ENCODE data around the gene MIA3. TPM values are rescaled to one million over a fixed set of nuclear protein-coding genes. Genes with fewer than 3 reads are reported as not detected.

Gene MIA3
- total and polyA plus RNA-seq, 4 experiments from 2014 or later: 42.0 to 124 (median 97.2) TPM

- ChIA-PET POLR2A (ENCODE audit: partially characterized antibody) (interaction anchor here (0.8 to 3.5 kb wide), 13 partner anchors 10 to 1202 kb away, joined by 3 to 76 read pairs (median 12); partner anchors contain the start of genes AIDA, BROX, DUSP10 and MIA3), CTCF (ENCODE audit: partially characterized antibody) (interaction anchor here (0.9 to 2.8 kb wide), 5 partner anchors 10 to 179 kb away, joined by 4 to 18 read pairs (median 12); no protein-coding TSS in a partner anchor)
These were observed 26.2 kb downstream of the MIA3 start for GRCh38 chr1:222643938-222644635.

GRCh38 chr1:222644636-222644980 lies 26.7 kb downstream of the MIA3 start:
- H3K27me3 ChIP-seq (ENCODE audit: insufficient read depth, low read length): no peaks in the 10 kb centered on the region
- no peaks in the 10 kb centered on the region for H3K9me3 ChIP-seq (ENCODE audit: control insufficient read depth in 1 of 2, low read length in 2 of 2)
- H3K9me3 Mint-ChIP-seq: no peaks in the 10 kb centered on the region
- H3K4me1 Mint-ChIP-seq: peaks cover 16 to 36% (median 28%) of the 10 kb centered on the region in 4 donors
- H3K36me3 Mint-ChIP-seq: peaks cover 15 to 37% of the 10 kb centered on the region in 2 donors
- H3K36me3 ChIP-seq (ENCODE audit: insufficient read depth, low read length): peaks cover 4% of the 10 kb centered on the region
- H3K4me1 ChIP-seq (ENCODE audit: insufficient read depth, low read length): peaks cover 32% of the 10 kb centered on the region
- intact Hi-C loops (cut with micrococcal nuclease): loop anchor here (1.0 to 5.0 kb wide), 7 partner anchors 10 to 1207 kb away; partner anchors contain the start of genes AIDA, BROX, DUSP10 and TAF1A
- peak overlapping the region; percentile 90 to 100 (median 100) for H3K4me3 Mint-ChIP-seq
- no peaks in the 10 kb centered on the region for H3K27me3 Mint-ChIP-seq
- peak overlapping the region; percentile 97 to 100 (median 99) for H3K27ac Mint-ChIP-seq
- POLR2A ChIA-PET (ENCODE audit: partially characterized antibody): interaction anchor here (0.8 to 3.5 kb wide), 12 partner anchors 9 to 903 kb away, joined by 3 to 76 read pairs (median 14); partner anchors contain the start of genes AIDA, BROX, DUSP10 and MIA3
- H3K4me3 ChIP-seq (ENCODE audit: low read length in 2 of 2): peak overlapping the region; percentile 94 to 100
- DNase-seq: peak in 1 of 5 donors; percentile 79
- H3K27ac ChIP-seq (ENCODE audit: low read depth, low read length): peak overlapping the region; percentile 98
- CTCF ChIA-PET (ENCODE audit: partially characterized antibody): interaction anchor here (0.6 to 2.8 kb wide), 6 partner anchors 9 to 180 kb away, joined by 4 to 18 read pairs (median 8); no protein-coding TSS in a partner anchor

More at GRCh38 chr1:222643938-222644635, 26.2 kb downstream of the MIA3 start:
- H3K4me1 Mint-ChIP-seq: peaks cover 16 to 36% (median 28%) of the 10 kb centered on the region in 4 donors
- H3K27ac ChIP-seq (ENCODE audit: low read depth, low read length): peak overlapping the region; percentile 98
- H3K9me3 ChIP-seq (ENCODE audit: control insufficient read depth in 1 of 2, low read length in 2 of 2): no peaks in the 10 kb centered on the region
- H3K36me3 ChIP-seq (ENCODE audit: insufficient read depth, low read length): peaks cover 4% of the 10 kb centered on the region
- peak overlapping the region; percentile 90 to 100 (median 100) for H3K4me3 Mint-ChIP-seq
- peak; percentile 96 to 99 (median 97) for DNase-seq
- peaks cover 20 to 37% of the 10 kb centered on the region in 2 donors for H3K36me3 Mint-ChIP-seq
- H3K27ac Mint-ChIP-seq: peak overlapping the region; percentile 97 to 100 (median 99)
- H3K9me3 Mint-ChIP-seq: no peaks in the 10 kb centered on the region
- intact Hi-C loops (cut with micrococcal nuclease): loop anchor here (1.0 to 5.0 kb wide), 7 partner anchors 10 to 1207 kb away; partner anchors contain the start of genes AIDA, BROX, DUSP10 and TAF1A
- peaks cover 32% of the 10 kb centered on the region for H3K4me1 ChIP-seq (ENCODE audit: insufficient read depth, low read length)
- H3K27me3 Mint-ChIP-seq: no peaks in the 10 kb centered on the region
- no peaks in the 10 kb centered on the region for H3K27me3 ChIP-seq (ENCODE audit: insufficient read depth, low read length)
- peak overlapping the region; percentile 94 to 100 for H3K4me3 ChIP-seq (ENCODE audit: low read length in 2 of 2)

GRCh38 chr1:222652676-222653075 lies 34.8 kb downstream of the MIA3 start:
- CTCF ChIA-PET (ENCODE audit: partially characterized antibody): interaction anchor here (1.4 to 3.2 kb wide), 2 partner anchors 18 to 60 kb away, joined by 3 to 13 read pairs; no protein-coding TSS in a partner anchor
- H3K36me3 Mint-ChIP-seq: peaks cover 59 to 78% of the 10 kb centered on the region in 2 donors
- peak overlapping the region in 1 of 8 donors; percentile 7 for H3K4me3 Mint-ChIP-seq
- peak overlapping the region; percentile 15 to 98 (median 90) for H3K27ac Mint-ChIP-seq
- peaks cover 63% of the 10 kb centered on the region for H3K36me3 ChIP-seq (ENCODE audit: insufficient read depth, low read length)
- no peaks in the 10 kb centered on the region for H3K27me3 ChIP-seq (ENCODE audit: insufficient read depth, low read length)
- H3K4me3 ChIP-seq (ENCODE audit: low read length in 2 of 2): no peak overlapping the region
- H3K4me1 ChIP-seq (ENCODE audit: insufficient read depth, low read length): peaks cover 32% of the 10 kb centered on the region
- no peaks in the 10 kb centered on the region for H3K9me3 Mint-ChIP-seq
- H3K9me3 ChIP-seq (ENCODE audit: control insufficient read depth in 1 of 2, low read length in 2 of 2): no peaks in the 10 kb centered on the region
- no peaks in the 10 kb centered on the region for H3K27me3 Mint-ChIP-seq
- intact Hi-C loops (cut with micrococcal nuclease): no loop called here
- H3K27ac ChIP-seq (ENCODE audit: low read depth, low read length): peak overlapping the region; percentile 67
- peaks cover 37 to 59% (median 44%) of the 10 kb centered on the region in 4 donors for H3K4me1 Mint-ChIP-seq
- DNase-seq: no peak
- POLR2A ChIA-PET (ENCODE audit: partially characterized antibody): interaction anchor here (1.5 to 4.7 kb wide), 2 partner anchors 8 to 60 kb away, joined by 6 to 45 read pairs; partner anchors contain the start of genes AIDA and BROX

- peak overlapping the region; percentile 67 for H3K27ac ChIP-seq (ENCODE audit: low read depth, low read length)
- Mint-ChIP-seq H3K4me1 (peaks cover 34 to 59% (median 45%) of the 10 kb centered on the region in 4 donors), H3K9me3 (no peaks in the 10 kb centered on the region), H3K36me3 (peaks cover 60 to 79% of the 10 kb centered on the region in 2 donors), H3K27ac (peak overlapping the region; percentile 90 to 98 (median 95)), H3K27me3 (no peaks in the 10 kb centered on the region), H3K4me3 (peak overlapping the region in 1 of 8 donors; percentile 73)
- ChIA-PET POLR2A (ENCODE audit: partially characterized antibody) (interaction anchor here (1.5 to 4.7 kb wide), 2 partner anchors 9 to 60 kb away, joined by 6 to 45 read pairs (median 14); partner anchors contain the start of genes AIDA and BROX), CTCF (ENCODE audit: partially characterized antibody) (interaction anchor here (1.5 to 3.2 kb wide), 4 partner anchors 9 to 188 kb away, joined by 3 to 14 read pairs (median 8); no protein-coding TSS in a partner anchor)
- H3K36me3 ChIP-seq (ENCODE audit: insufficient read depth, low read length): peaks cover 65% of the 10 kb centered on the region
- peak in 1 of 5 donors; percentile 34 for DNase-seq
- H3K4me1 ChIP-seq (ENCODE audit: insufficient read depth, low read length): peaks cover 32% of the 10 kb centered on the region
- no peaks in the 10 kb centered on the region for H3K27me3 ChIP-seq (ENCODE audit: insufficient read depth, low read length)
- H3K4me3 ChIP-seq (ENCODE audit: low read length in 2 of 2): no peak overlapping the region
- no peaks in the 10 kb centered on the region for H3K9me3 ChIP-seq (ENCODE audit: control insufficient read depth in 1 of 2, low read length in 2 of 2)
- intact Hi-C loops (cut with micrococcal nuclease): no loop called here
These were observed 35.4 kb downstream of the MIA3 start for GRCh38 chr1:222653178-222653827.

- H3K4me1 Mint-ChIP-seq: peaks cover 33 to 55% (median 46%) of the 10 kb centered on the region in 4 donors
These were observed 37.0 kb downstream of the MIA3 start for GRCh38 chr1:222654849-222655248.

GRCh38 chr1:222656391-222657155 lies 38.7 kb downstream of the MIA3 start:
- Mint-ChIP-seq H3K4me1 (peaks cover 33 to 58% (median 47%) of the 10 kb centered on the region in 4 donors), H3K4me3 (peak overlapping the region in 3 of 8 donors; percentile 15 to 42 (median 39))
- POLR2A ChIA-PET (ENCODE audit: partially characterized antibody): interaction anchor here (0.6 to 4.7 kb wide), 5 partner anchors 9 to 56 kb away, joined by 3 to 45 read pairs (median 6); partner anchors contain the start of genes AIDA and BROX

More at GRCh38 chr1:222654849-222655248, 37.0 kb downstream of the MIA3 start:
- Histone ChIP-seq H3K9me3 (ENCODE audit: control insufficient read depth in 1 of 2, low read length in 2 of 2) (no peaks in the 10 kb centered on the region), H3K27ac (ENCODE audit: low read depth, low read length) (peak overlapping the region; percentile 67), H3K27me3 (ENCODE audit: insufficient read depth, low read length) (no peaks in the 10 kb centered on the region), H3K36me3 (ENCODE audit: insufficient read depth, low read length) (peaks cover 79% of the 10 kb centered on the region), H3K4me3 (ENCODE audit: low read length in 2 of 2) (no peak overlapping the region), H3K4me1 (ENCODE audit: insufficient read depth, low read length) (peaks cover 32% of the 10 kb centered on the region)
- intact Hi-C loops (cut with micrococcal nuclease): loop anchor here (1.0 kb wide), 2 partner anchors 11 to 58 kb away; no protein-coding TSS in a partner anchor
- Mint-ChIP-seq H3K27me3 (no peaks in the 10 kb centered on the region), H3K36me3 (peaks cover 67 to 87% of the 10 kb centered on the region in 2 donors), H3K9me3 (no peaks in the 10 kb centered on the region), H3K4me3 (peak overlapping the region; percentile 37 to 76 (median 60)), H3K27ac (peak overlapping the region; percentile 90 to 98 (median 95))
- DNase-seq: peak; percentile 80 to 92 (median 87)
- POLR2A ChIA-PET (ENCODE audit: partially characterized antibody): interaction anchor here (0.9 to 4.7 kb wide), 5 partner anchors 10 to 709 kb away, joined by 3 to 45 read pairs (median 4); partner anchors contain the start of genes AIDA, BROX and SUSD4
- CTCF ChIA-PET (ENCODE audit: partially characterized antibody): interaction anchor here (0.9 to 3.2 kb wide), 9 partner anchors 10 to 190 kb away, joined by 3 to 14 read pairs (median 4); partner anchors contain the start of genes AIDA and BROX

More at GRCh38 chr1:222656391-222657155, 38.7 kb downstream of the MIA3 start:
- Mint-ChIP-seq H3K9me3 (no peaks in the 10 kb centered on the region), H3K27ac (peak overlapping the region; percentile 87 to 98 (median 92)), H3K36me3 (peaks cover 73 to 89% of the 10 kb centered on the region in 2 donors), H3K27me3 (no peaks in the 10 kb centered on the region)
- Histone ChIP-seq H3K36me3 (ENCODE audit: insufficient read depth, low read length) (peaks cover 82% of the 10 kb centered on the region), H3K27ac (ENCODE audit: low read depth, low read length) (peak overlapping the region; percentile 49), H3K9me3 (ENCODE audit: control insufficient read depth in 1 of 2, low read length in 2 of 2) (no peaks in the 10 kb centered on the region), H3K27me3 (ENCODE audit: insufficient read depth, low read length) (no peaks in the 10 kb centered on the region), H3K4me1 (ENCODE audit: insufficient read depth, low read length) (peaks cover 32% of the 10 kb centered on the region), H3K4me3 (ENCODE audit: low read length in 2 of 2) (no peak overlapping the region)
- intact Hi-C loops (cut with micrococcal nuclease): no loop called here
- no peak for DNase-seq
- CTCF ChIA-PET (ENCODE audit: partially characterized antibody): interaction anchor here (0.8 to 3.0 kb wide), 3 partner anchors 12 to 191 kb away, joined by 3 to 14 read pairs (median 4); no protein-coding TSS in a partner anchor

All from CD4-positive, alpha-beta memory T cell (primary cell).